ENCODE results near the gene TKT. TPM values are rescaled to one million over a fixed set of nuclear protein-coding genes. Genes with fewer than 3 reads are reported as not detected.

Gene TKT
- total RNA-seq, 2 experiments from 2014 or later, result 91.5 to 103 TPM

DNA sequence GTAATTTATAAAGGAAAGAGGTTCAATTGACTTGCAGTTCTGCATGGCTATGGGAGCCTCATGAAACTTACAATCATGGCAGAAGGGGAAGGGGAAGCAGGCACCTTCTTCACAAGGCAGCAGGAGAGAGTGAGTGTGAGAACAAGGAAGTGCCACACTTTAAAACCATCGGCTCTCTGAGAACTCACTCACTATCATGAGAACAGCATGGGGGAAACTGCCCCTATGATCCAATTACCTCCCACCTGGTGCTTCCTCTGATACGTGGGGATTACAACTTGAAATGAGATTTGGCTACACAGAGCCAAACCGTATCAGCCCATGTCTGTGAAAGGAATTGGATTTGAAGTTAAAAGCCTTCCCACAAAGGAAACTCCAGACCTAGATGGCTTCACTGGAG, 39.1 kb downstream of the TKT start:
- Histone ChIP-seq H3K4me3 (ENCODE audit: low read length) (no peak overlapping the region), H3K27me3 (ENCODE audit: control insufficient read depth in 1 of 2, insufficient read depth in 2 of 2, low read length in 2 of 2) (no peaks in the 10 kb centered on the region), H3K36me3 (ENCODE audit: insufficient read depth, low read length) (no peaks in the 10 kb centered on the region), H3K27ac (ENCODE audit: low read depth in 1 of 2, low read length in 2 of 2) (no peak overlapping the region), H3K4me1 (ENCODE audit: insufficient read depth, low read length) (peaks cover 6% of the 10 kb centered on the region), H3K9me3 (ENCODE audit: control insufficient read depth in 1 of 2, insufficient read depth in 1 of 2, low read length in 2 of 2) (no peaks in the 10 kb centered on the region)
- DNase-seq (no peak), ATAC-seq (ENCODE audit: poor library complexity) (no peak)
- H3K4me3 Mint-ChIP-seq, result no peak overlapping the region
- no peak overlapping the region for H3K27ac Mint-ChIP-seq
- TF ChIP-seq, protein P1, sequence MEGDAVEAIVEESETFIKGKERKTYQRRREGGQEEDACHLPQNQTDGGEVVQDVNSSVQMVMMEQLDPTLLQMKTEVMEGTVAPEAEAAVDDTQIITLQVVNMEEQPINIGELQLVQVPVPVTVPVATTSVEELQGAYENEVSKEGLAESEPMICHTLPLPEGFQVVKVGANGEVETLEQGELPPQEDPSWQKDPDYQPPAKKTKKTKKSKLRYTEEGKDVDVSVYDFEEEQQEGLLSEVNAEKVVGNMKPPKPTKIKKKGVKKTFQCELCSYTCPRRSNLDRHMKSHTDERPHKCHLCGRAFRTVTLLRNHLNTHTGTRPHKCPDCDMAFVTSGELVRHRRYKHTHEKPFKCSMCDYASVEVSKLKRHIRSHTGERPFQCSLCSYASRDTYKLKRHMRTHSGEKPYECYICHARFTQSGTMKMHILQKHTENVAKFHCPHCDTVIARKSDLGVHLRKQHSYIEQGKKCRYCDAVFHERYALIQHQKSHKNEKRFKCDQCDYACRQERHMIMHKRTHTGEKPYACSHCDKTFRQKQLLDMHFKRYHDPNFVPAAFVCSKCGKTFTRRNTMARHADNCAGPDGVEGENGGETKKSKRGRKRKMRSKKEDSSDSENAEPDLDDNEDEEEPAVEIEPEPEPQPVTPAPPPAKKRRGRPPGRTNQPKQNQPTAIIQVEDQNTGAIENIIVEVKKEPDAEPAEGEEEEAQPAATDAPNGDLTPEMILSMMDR (IDR thresholded peaks at IDR 0.05), result no peak
- H3K9me3 Mint-ChIP-seq, result no peaks in the 10 kb centered on the region
- H3K36me3 Mint-ChIP-seq (ENCODE audit: low read depth), result no peaks in the 10 kb centered on the region
- ChIA-PET POLR2A (no interaction called here), CTCF (no interaction called here)
- H3K27me3 Mint-ChIP-seq, result no peaks in the 10 kb centered on the region
- intact Hi-C loops (cut with DNase I, micrococcal nuclease), result no loop called here
- peaks cover 5% of the 10 kb centered on the region for H3K4me1 Mint-ChIP-seq (ENCODE audit: low read depth)

DNA sequence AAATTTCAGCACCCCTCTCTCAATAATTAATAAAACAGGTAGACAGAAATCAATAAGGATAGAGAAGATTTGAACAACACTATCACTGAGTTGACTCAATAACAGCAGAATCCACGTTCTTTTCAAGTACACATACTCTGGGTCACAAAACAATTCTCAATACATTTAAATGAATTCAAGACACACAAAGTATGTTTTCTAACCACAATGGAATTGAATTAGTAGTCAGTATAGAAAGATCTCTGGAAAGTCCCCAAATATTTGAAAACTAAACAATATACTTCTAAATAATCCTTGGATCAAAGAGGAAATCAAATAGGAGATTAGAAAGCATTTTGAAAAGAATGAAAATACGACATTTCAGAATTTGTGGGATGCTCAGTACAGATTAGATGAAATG, 40.0 kb downstream of the TKT start:
- peaks cover 6% of the 10 kb centered on the region for H3K4me1 ChIP-seq (ENCODE audit: insufficient read depth, low read length)
- intact Hi-C loops (cut with DNase I, micrococcal nuclease), result no loop called here
- H3K27me3 ChIP-seq (ENCODE audit: control insufficient read depth in 1 of 2, insufficient read depth in 2 of 2, low read length in 2 of 2), result no peaks in the 10 kb centered on the region
- Mint-ChIP-seq H3K27ac (no peak overlapping the region), H3K9me3 (no peaks in the 10 kb centered on the region), H3K4me3 (no peak overlapping the region), H3K27me3 (no peaks in the 10 kb centered on the region), H3K36me3 (ENCODE audit: low read depth) (no peaks in the 10 kb centered on the region), H3K4me1 (ENCODE audit: low read depth) (peaks cover 5% of the 10 kb centered on the region)
- H3K4me3 ChIP-seq (ENCODE audit: low read length), result no peak overlapping the region
- H3K27ac ChIP-seq (ENCODE audit: low read depth in 1 of 2, low read length in 2 of 2), result no peak overlapping the region
- ATAC-seq (ENCODE audit: poor library complexity) (no peak), DNase-seq (no peak)
- ChIA-PET POLR2A (no interaction called here), CTCF (no interaction called here)
- no peaks in the 10 kb centered on the region for H3K9me3 ChIP-seq (ENCODE audit: control insufficient read depth in 1 of 2, insufficient read depth in 1 of 2, low read length in 2 of 2)
- TF ChIP-seq, protein P1 (IDR thresholded peaks at IDR 0.05), result no peak
- no peaks in the 10 kb centered on the region for H3K36me3 ChIP-seq (ENCODE audit: insufficient read depth, low read length)

DNA sequence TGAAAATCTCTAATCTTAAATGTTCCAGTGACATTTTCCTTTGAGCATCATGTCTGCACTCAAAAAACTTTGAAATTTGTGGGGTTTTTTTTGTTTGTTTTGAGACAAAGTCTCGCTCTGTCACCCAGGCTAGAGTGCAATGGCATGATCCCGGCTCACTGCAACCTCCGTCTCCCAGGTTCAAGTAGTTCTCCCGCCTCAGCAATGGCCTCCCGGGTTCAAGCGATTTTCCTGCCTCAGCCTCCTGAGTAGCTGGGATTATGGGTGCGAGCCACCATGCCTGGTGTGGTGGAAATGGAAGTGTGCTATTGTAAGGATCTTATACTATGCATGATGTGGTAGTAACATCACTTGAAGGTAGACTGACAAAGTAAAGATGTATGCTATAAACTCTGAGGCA, 42.5 kb downstream of the TKT start:
- Histone ChIP-seq H3K27me3 (ENCODE audit: control insufficient read depth in 1 of 2, insufficient read depth in 2 of 2, low read length in 2 of 2) (no peaks in the 10 kb centered on the region), H3K36me3 (ENCODE audit: insufficient read depth, low read length) (no peaks in the 10 kb centered on the region), H3K27ac (ENCODE audit: low read depth in 1 of 2, low read length in 2 of 2) (no peak overlapping the region), H3K9me3 (ENCODE audit: control insufficient read depth in 1 of 2, insufficient read depth in 1 of 2, low read length in 2 of 2) (peaks cover 7 to 10% of the 10 kb centered on the region in 2 experiments), H3K4me1 (ENCODE audit: insufficient read depth, low read length) (no peaks in the 10 kb centered on the region), H3K4me3 (ENCODE audit: low read length) (no peak overlapping the region)
- Mint-ChIP-seq H3K4me1 (ENCODE audit: low read depth) (no peaks in the 10 kb centered on the region), H3K4me3 (no peak overlapping the region), H3K36me3 (ENCODE audit: low read depth) (no peaks in the 10 kb centered on the region), H3K27me3 (no peaks in the 10 kb centered on the region), H3K9me3 (peaks cover 2% of the 10 kb centered on the region), H3K27ac (no peak overlapping the region)
- ATAC-seq (ENCODE audit: poor library complexity) (no peak), DNase-seq (no peak)
- TF ChIP-seq, protein P1 (IDR thresholded peaks at IDR 0.05), result no peak
- ChIA-PET POLR2A (no interaction called here), CTCF (no interaction called here)
- intact Hi-C loops (cut with DNase I, micrococcal nuclease), result no loop called here

Data from CD4-positive, alpha-beta T cell (primary cell).